ENCODE results near the gene ENHO. TPM values are rescaled to one million over a fixed set of nuclear protein-coding genes. Genes with fewer than 3 reads are reported as not detected.
"Not testable (repeated sequence)": the region's sequence is repeated elsewhere in the genome, so short reads cannot be mapped to it uniquely, and the experiment has no call there.

The ENHO gene
- total and polyA plus RNA-seq, 12 donors: 0.32 to 1.2 (median 0.46) TPM; not detected in 4

GRCh38 chr9:34485822-34486221 lies 37.0 kb downstream of the ENHO start:
- Histone ChIP-seq H3K27ac (no peak overlapping the region), H3K4me1 (no peaks in the 10 kb centered on the region), H3K27me3 (no peaks in the 10 kb centered on the region), H3K36me3 (no peaks in the 10 kb centered on the region), H3K4me3 (no peak overlapping the region), H3K9me3 (no peaks in the 10 kb centered on the region)
- no peak for DNase-seq
- 74 to 79% methylated on average over 6 of the region's 6 CpGs for WGBS, 2 donors
- no peak for ATAC-seq
- intact Hi-C loops (cut with DNase I): no loop called here
- TF ChIP-seq CTCF (IDR thresholded peaks at IDR 0.05): no peak

- no peak overlapping the region for H3K27ac ChIP-seq
- no peak for DNase-seq
- no peaks in the 10 kb centered on the region for H3K27me3 ChIP-seq
- ATAC-seq: no peak
- H3K36me3 ChIP-seq: no peaks in the 10 kb centered on the region
- H3K9me3 ChIP-seq: no peaks in the 10 kb centered on the region
- TF ChIP-seq CTCF (IDR thresholded peaks at IDR 0.05): no peak
- no peaks in the 10 kb centered on the region for H3K4me1 ChIP-seq
- no peak overlapping the region for H3K4me3 ChIP-seq
- intact Hi-C loops (cut with DNase I): no loop called here
Measured at GRCh38 chr9:34484678-34485077, 38.1 kb downstream of the ENHO start.

GRCh38 chr9:34482746-34483145 lies 40.0 kb downstream of the ENHO start:
- intact Hi-C loops (cut with DNase I); H3K36me3 ChIP-seq: not testable (repeated sequence)
- 94 to 96% methylated on average over 19 to 24 of the region's 27 CpGs for WGBS, 2 donors

GRCh38 chr9:34481620-34482019 lies 41.2 kb downstream of the ENHO start:
- H3K27me3 ChIP-seq; intact Hi-C loops (cut with DNase I); DNase-seq; H3K4me1 ChIP-seq; H3K4me3 ChIP-seq; H3K36me3 ChIP-seq; ATAC-seq; H3K27ac ChIP-seq; H3K9me3 ChIP-seq: not testable (repeated sequence)
- WGBS, 2 donors: 77 to 78% methylated on average over 13 of the region's 13 CpGs

More at GRCh38 chr9:34482746-34483145, 40.0 kb downstream of the ENHO start:
- DNase-seq, H3K9me3 ChIP-seq, H3K27me3 ChIP-seq, H3K4me1 ChIP-seq, H3K27ac ChIP-seq, ATAC-seq, H3K4me3 ChIP-seq: not testable (repeated sequence)

- H3K4me1 ChIP-seq: no peaks in the 10 kb centered on the region
- no peaks in the 10 kb centered on the region for H3K27me3 ChIP-seq
- no peaks in the 10 kb centered on the region for H3K9me3 ChIP-seq
- no peak for ATAC-seq
- H3K4me3 ChIP-seq: no peak overlapping the region
- no peak overlapping the region for H3K27ac ChIP-seq
- 64 to 70% methylated on average over 5 of the region's 5 CpGs for WGBS, 2 donors
- DNase-seq: no peak
- intact Hi-C loops (cut with DNase I): no loop called here
- no peak for TF ChIP-seq CTCF (IDR thresholded peaks at IDR 0.05)
- H3K36me3 ChIP-seq: no peaks in the 10 kb centered on the region
Measured at GRCh38 chr9:34479431-34479866, 43.3 kb downstream of the ENHO start.

GRCh38 chr9:34477541-34477940 lies 45.2 kb downstream of the ENHO start:
- no peaks in the 10 kb centered on the region for H3K4me1 ChIP-seq
- no peaks in the 10 kb centered on the region for H3K27me3 ChIP-seq
- no peaks in the 10 kb centered on the region for H3K9me3 ChIP-seq
- no peak overlapping the region for H3K4me3 ChIP-seq
- ATAC-seq (no peak), DNase-seq (no peak)
- no peak for TF ChIP-seq CTCF (IDR thresholded peaks at IDR 0.05)
- no peaks in the 10 kb centered on the region for H3K36me3 ChIP-seq
- WGBS, 2 donors: 71 to 77% methylated on average over 1 of the region's 1 CpG
- intact Hi-C loops (cut with DNase I): no loop called here
- H3K27ac ChIP-seq: no peak overlapping the region
